HCT116 (cell line): ENCODE results near the gene PMPCB. TPM values are rescaled to one million over a fixed set of nuclear protein-coding genes. Genes with fewer than 3 reads are reported as not detected.

Experiments used
- ATAC-seq: fragments of 200-7000 bp; cut with Tn5 transposase; 2 replicates; pipeline ENCODE4 v1.9.1; 2020; ENCODE audit warnings: mild to moderate bottlenecking, moderate library complexity
- BruUV-seq: library from RNA; stranded (reverse); fragments of 400-500 nt; replicated peaks from 2 replicates; lab custom pipeline; 2021; lab: Mats Ljungman, UMichigan
- CTCF ChIA-PET: fragments of 300-600 bp; sonication (Branson Sonifier 250); formaldehyde crosslinking; loops from one replicate; lab custom pipeline; 2021; ENCODE audit warnings: antibody characterized with exemption; lab: Charles Lee
- POLR2A ChIA-PET: fragments of 300-600, 350-600 bp; sonication (Branson Sonifier 250); formaldehyde crosslinking; loops from one replicate; lab custom pipeline; 2021; ENCODE audit warnings: antibody characterized with exemption; lab: Charles Lee
- RAD21 ChIA-PET, 2 experiments: fragments of 300-600 bp; sonication (Branson Sonifier 250); formaldehyde crosslinking; loops; one replicate each; lab custom pipeline; 2023; ENCODE audit warnings: low total read pairs in 2 of 2; ENCODE audit not compliant: uncharacterized antibody in 2 of 2, unreplicated experiment in 2 of 2, low non-redundant PET in 1 of 2; lab: Charles Lee
- DNase-seq: peaks from one replicate; pipeline ENCODE4 v3.0.0-alpha.2; 2010; ENCODE audit warnings: low read depth, low spot score
- H2AFZ ChIP-seq: fragments of 200-600 bp; shearing (Covaris generic), sonication (generic); 2 replicates; pipeline ENCODE4 v1.6.1; 2017; ENCODE audit warnings: low read depth, mixed run types, mixed read lengths, antibody characterized with exemption, low read length; ENCODE audit not compliant: poor library complexity, severe bottlenecking
- H3K27ac ChIP-seq: 2 replicates; pipeline ENCODE4 v1.5.1; 2012; ENCODE audit warnings: low read depth, low read length
- H3K27me3 ChIP-seq: fragments of 200-600 bp; sonication (generic); 2 replicates; pipeline ENCODE4 v1.6.1; 2016; ENCODE audit warnings: mixed run types, low read length, mixed read lengths; ENCODE audit not compliant: insufficient read depth
- H3K36me3 ChIP-seq, 2 experiments: fragments of 200-500 bp in 1 of 2; fragments of 200-600 bp in 1 of 2; sonication (Bioruptor generic) in 1 of 2; sonication (generic) in 1 of 2; 2 replicates each; pipeline versions ENCODE4 v1.5.1 to v1.6.1; 2014 to 2016; ENCODE audit warnings: low read length in 2 of 2, inconsistent platforms in 1 of 2, mixed read lengths in 1 of 2, mixed run types in 1 of 2; ENCODE audit not compliant: insufficient read depth in 2 of 2, control insufficient read depth in 1 of 2
- H3K4me1 ChIP-seq, 2 experiments: fragments of 200-600 bp in 1 of 2; sonication (generic) in 1 of 2; 2 replicates each; pipeline versions ENCODE4 v1.5.1 to v1.6.1; 2012 to 2017; ENCODE audit warnings: low read length in 2 of 2, inconsistent platforms in 1 of 2, mild to moderate bottlenecking in 1 of 2, mixed read lengths in 1 of 2, mixed run types in 1 of 2, moderate library complexity in 1 of 2; ENCODE audit not compliant: insufficient read depth in 2 of 2, control insufficient read depth in 1 of 2
- H3K4me2 ChIP-seq: fragments of 200-600 bp; sonication (generic); 2 replicates; pipeline ENCODE4 v1.6.1; 2017; ENCODE audit warnings: mixed run types, low read length, mixed read lengths
- H3K4me3 ChIP-seq, 2 experiments: fragments of 200-600 bp in 1 of 2; sonication (generic) in 1 of 2; replicated peaks in 1 of 2; 2 replicates each; pipeline ENCODE4 v1.5.1; 2011 to 2016; ENCODE audit warnings: low read length in 2 of 2, control low read depth in 1 of 2, low read depth in 1 of 2, mild to moderate bottlenecking in 1 of 2, mixed read lengths in 1 of 2, mixed run types in 1 of 2
- H3K79me2 ChIP-seq: fragments of 200-600 bp; sonication (generic); 2 replicates; pipeline ENCODE4 v1.6.1; 2017; ENCODE audit warnings: mild to moderate bottlenecking, mixed run types, low read length, moderate library complexity, mixed read lengths; ENCODE audit not compliant: insufficient read depth
- H3K9ac ChIP-seq: fragments of 200-600 bp; sonication (generic); 2 replicates; pipeline ENCODE4 v1.6.1; 2016; ENCODE audit warnings: low read length, mixed read lengths
- H3K9me2 ChIP-seq: fragments of 200-600 bp; sonication (generic), shearing (Covaris generic); 2 replicates; pipeline ENCODE4 v1.6.1; 2017; ENCODE audit warnings: mixed run types, mild to moderate bottlenecking, moderate library complexity; ENCODE audit not compliant: insufficient read depth
- H3K9me3 ChIP-seq, 2 experiments: fragments of 200-500 bp in 1 of 2; fragments of 200-600 bp in 1 of 2; sonication (Bioruptor generic) in 1 of 2; sonication (generic) in 1 of 2; 2 replicates each; pipeline ENCODE4 v1.6.1; 2014 to 2017; ENCODE audit warnings: low read length in 2 of 2, mixed read lengths in 2 of 2, inconsistent platforms in 1 of 2, low read depth in 1 of 2, mild to moderate bottlenecking in 1 of 2, mixed run types in 1 of 2, moderate library complexity in 1 of 2; ENCODE audit not compliant: control insufficient read depth in 1 of 2, insufficient read depth in 1 of 2
- H4K20me1 ChIP-seq: fragments of 200-600 bp; sonication (generic), shearing (Covaris generic); 2 replicates; pipeline ENCODE4 v1.6.1; 2017; ENCODE audit warnings: mixed run types, mild to moderate bottlenecking, moderate library complexity; ENCODE audit not compliant: insufficient read depth
- CBX3 ChIP-seq: IDR thresholded peaks from 2 replicates; pipeline ENCODE4 v1.6.1; 2012; ENCODE audit warnings: low read depth
- CEBPB ChIP-seq: IDR thresholded peaks from 2 replicates; pipeline ENCODE4 v1.6.1; 2012; ENCODE audit warnings: low read depth
- EGR1 ChIP-seq: IDR thresholded peaks from 2 replicates; pipeline ENCODE4 v1.6.1; 2012; ENCODE audit warnings: low read depth
- ELF1 ChIP-seq: IDR thresholded peaks from 2 replicates; pipeline ENCODE4 v1.6.1; 2012; ENCODE audit warnings: low read depth, borderline replicate concordance
- EZH2 ChIP-seq: fragments of 200-600 bp; sonication (generic); IDR thresholded peaks from 2 replicates; pipeline ENCODE4 v1.6.1; 2017; ENCODE audit warnings: antibody characterized with exemption, mixed run types
- JUND ChIP-seq: IDR thresholded peaks from 2 replicates; pipeline ENCODE4 v1.6.1; 2012
- POLR2A ChIP-seq: IDR thresholded peaks from 2 replicates; pipeline ENCODE4 v1.7.0; 2011; ENCODE audit warnings: borderline replicate concordance; ENCODE audit not compliant: insufficient read depth, insufficient read length; ENCODE audit errors: extremely low read depth
- REST ChIP-seq: IDR thresholded peaks from 2 replicates; pipeline ENCODE4 v1.6.1; 2012; ENCODE audit warnings: low read depth
- SP1 ChIP-seq: IDR thresholded peaks from 2 replicates; pipeline ENCODE4 v1.6.1; 2012; ENCODE audit warnings: low read depth
- SRF ChIP-seq: IDR thresholded peaks from 2 replicates; pipeline ENCODE4 v1.6.1; 2012; ENCODE audit warnings: low read depth
- TCF7L2 ChIP-seq: IDR thresholded peaks from 2 replicates; pipeline ENCODE4 v1.7.0; 2011; ENCODE audit warnings: borderline replicate concordance, inconsistent platforms; ENCODE audit not compliant: insufficient read depth, insufficient read length; ENCODE audit errors: extremely low read depth
- YY1 ChIP-seq: IDR thresholded peaks from 2 replicates; pipeline ENCODE4 v1.6.1; 2011; ENCODE audit warnings: low read length, low read depth, moderate library complexity, mild to moderate bottlenecking; ENCODE audit not compliant: insufficient replicate concordance; ENCODE audit errors: extremely low read depth
- ZFX ChIP-seq: fragments of 450-650 bp; IDR thresholded peaks from 2 replicates; pipeline ENCODE4 v1.6.1; 2017
- ZNF274 ChIP-seq: fragments of 200-500 bp; sonication (Bioruptor generic); IDR thresholded peaks from 2 replicates; pipeline ENCODE4 v1.6.1; 2014; ENCODE audit warnings: mild to moderate bottlenecking, low read depth, low read length, inconsistent platforms
- intact Hi-C: fragments of 100-400 bp; cut with micrococcal nuclease; formaldehyde crosslinking; loops from 2 replicates; pipeline ENCODE4 v1.10.0; 2022
- total RNA-seq: library from RNA; stranded (reverse); gene quantifications from one replicate; pipeline ENCODE4 v1.2.1, GENCODE V29; 2021; ENCODE audit not compliant: unreplicated experiment
- TF ChIP-seq, protein P1 (sequence below): IDR thresholded peaks from 2 replicates; pipeline ENCODE4 v1.6.1; 2011; ENCODE audit warnings: mild to moderate bottlenecking, low read length, moderate library complexity; ENCODE audit not compliant: insufficient replicate concordance; ENCODE audit errors: extremely low read depth

PMPCB gene
- total RNA-seq, 1 experiment from 2014 or later, result 73.9 TPM

GRCh38 chr7:103325744-103326143 lies 28.5 kb downstream of the PMPCB start:
- Histone ChIP-seq H4K20me1 (peaks cover 14% of the 10 kb centered on the region; the same call in 1 of the 2 replicates), H3K79me2 (peaks cover 72% of the 10 kb centered on the region), H3K9me2 (no peaks in the 10 kb centered on the region), H3K27me3 (no peaks in the 10 kb centered on the region), H3K36me3 (peaks cover 38 to 42% of the 10 kb centered on the region in 2 experiments), H3K9ac (no peak overlapping the region), H3K4me1 (no peaks in the 10 kb centered on the region), H3K27ac (no peak overlapping the region), H3K4me2 (no peak overlapping the region), H3K4me3 (no peak overlapping the region), H2AFZ (no peak overlapping the region), H3K9me3 (no peaks in the 10 kb centered on the region)
- CTCF ChIA-PET, result no interaction called here
- DNase-seq (no peak), ATAC-seq (no peak)
- no peak for TF ChIP-seq ELF1
- POLR2A ChIA-PET, result no interaction called here
- intact Hi-C loops, result no loop called here
- BruUV-seq, result no TSS peak
- RAD21 ChIA-PET, result no interaction called here

GRCh38 chr7:103336761-103337160 lies 39.5 kb downstream of the PMPCB start:
- DNase-seq (no peak), ATAC-seq (no peak)
- intact Hi-C loops, result no loop called here
- ChIA-PET CTCF (no interaction called here), POLR2A (no interaction called here), RAD21 (no interaction called here)
- Histone ChIP-seq H3K79me2 (peaks cover 99% of the 10 kb centered on the region), H2AFZ (no peak overlapping the region), H3K4me3 (no peak overlapping the region), H3K36me3 (peaks cover 47 to 58% of the 10 kb centered on the region in 2 experiments), H3K4me2 (no peak overlapping the region), H3K9ac (no peak overlapping the region), H3K9me3 (no peaks in the 10 kb centered on the region), H3K27ac (no peak overlapping the region), H3K4me1 (no peaks in the 10 kb centered on the region), H3K9me2 (no peaks in the 10 kb centered on the region), H3K27me3 (no peaks in the 10 kb centered on the region), H4K20me1 (no peaks in the 10 kb centered on the region)
- no TSS peak for BruUV-seq
- no peak for TF ChIP-seq EZH2
- no peak for TF ChIP-seq ZFX
- TF ChIP-seq SP1, result no peak
- TF ChIP-seq JUND, result no peak
- no peak for TF ChIP-seq EGR1
- TF ChIP-seq CEBPB, result no peak
- TF ChIP-seq POLR2A, result no peak
- no peak for TF ChIP-seq YY1
- no peak for TF ChIP-seq SRF
- TF ChIP-seq REST, result no peak
- TF ChIP-seq TCF7L2, result no peak
- TF ChIP-seq ZNF274, result no peak
- TF ChIP-seq, protein P1, sequence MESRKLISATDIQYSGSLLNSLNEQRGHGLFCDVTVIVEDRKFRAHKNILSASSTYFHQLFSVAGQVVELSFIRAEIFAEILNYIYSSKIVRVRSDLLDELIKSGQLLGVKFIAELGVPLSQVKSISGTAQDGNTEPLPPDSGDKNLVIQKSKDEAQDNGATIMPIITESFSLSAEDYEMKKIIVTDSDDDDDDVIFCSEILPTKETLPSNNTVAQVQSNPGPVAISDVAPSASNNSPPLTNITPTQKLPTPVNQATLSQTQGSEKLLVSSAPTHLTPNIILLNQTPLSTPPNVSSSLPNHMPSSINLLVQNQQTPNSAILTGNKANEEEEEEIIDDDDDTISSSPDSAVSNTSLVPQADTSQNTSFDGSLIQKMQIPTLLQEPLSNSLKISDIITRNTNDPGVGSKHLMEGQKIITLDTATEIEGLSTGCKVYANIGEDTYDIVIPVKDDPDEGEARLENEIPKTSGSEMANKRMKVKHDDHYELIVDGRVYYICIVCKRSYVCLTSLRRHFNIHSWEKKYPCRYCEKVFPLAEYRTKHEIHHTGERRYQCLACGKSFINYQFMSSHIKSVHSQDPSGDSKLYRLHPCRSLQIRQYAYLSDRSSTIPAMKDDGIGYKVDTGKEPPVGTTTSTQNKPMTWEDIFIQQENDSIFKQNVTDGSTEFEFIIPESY, result no peak
- no peak for TF ChIP-seq CBX3
